ENCODE results near the gene FBP1. TPM values are rescaled to one million over a fixed set of nuclear protein-coding genes. Genes with fewer than 3 reads are reported as not detected.
A peak's percentile ranks its signal among the peaks of the same experiment; 100 is the strongest.

The FBP1 gene
- total RNA-seq, 2 donors from 2014 or later, result 3.6 to 4.1 TPM

DNA sequence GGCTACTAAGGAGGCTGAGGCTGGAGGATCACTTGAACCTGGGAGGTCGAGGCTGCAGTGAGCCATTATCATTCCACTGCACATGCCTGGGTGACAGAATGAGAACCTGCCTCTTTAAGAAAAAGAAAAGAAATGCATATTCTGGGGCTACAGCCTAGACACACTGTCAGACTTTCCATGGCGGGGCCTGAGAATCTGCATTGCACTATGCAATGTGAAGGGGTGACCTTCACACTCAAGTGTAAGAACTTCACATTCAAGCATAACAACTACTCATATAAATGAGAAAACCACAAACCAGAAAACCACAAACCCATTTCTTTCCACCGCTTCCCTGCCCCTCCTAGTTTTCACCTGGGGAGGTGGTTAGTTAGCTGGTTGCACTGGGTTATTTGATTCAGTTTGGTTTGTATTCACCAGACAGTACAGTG is 27.7 kb downstream of the FBP1 start:
- DNase-seq (ENCODE audit: low spot score), result no peak
- TF ChIP-seq, protein P1, sequence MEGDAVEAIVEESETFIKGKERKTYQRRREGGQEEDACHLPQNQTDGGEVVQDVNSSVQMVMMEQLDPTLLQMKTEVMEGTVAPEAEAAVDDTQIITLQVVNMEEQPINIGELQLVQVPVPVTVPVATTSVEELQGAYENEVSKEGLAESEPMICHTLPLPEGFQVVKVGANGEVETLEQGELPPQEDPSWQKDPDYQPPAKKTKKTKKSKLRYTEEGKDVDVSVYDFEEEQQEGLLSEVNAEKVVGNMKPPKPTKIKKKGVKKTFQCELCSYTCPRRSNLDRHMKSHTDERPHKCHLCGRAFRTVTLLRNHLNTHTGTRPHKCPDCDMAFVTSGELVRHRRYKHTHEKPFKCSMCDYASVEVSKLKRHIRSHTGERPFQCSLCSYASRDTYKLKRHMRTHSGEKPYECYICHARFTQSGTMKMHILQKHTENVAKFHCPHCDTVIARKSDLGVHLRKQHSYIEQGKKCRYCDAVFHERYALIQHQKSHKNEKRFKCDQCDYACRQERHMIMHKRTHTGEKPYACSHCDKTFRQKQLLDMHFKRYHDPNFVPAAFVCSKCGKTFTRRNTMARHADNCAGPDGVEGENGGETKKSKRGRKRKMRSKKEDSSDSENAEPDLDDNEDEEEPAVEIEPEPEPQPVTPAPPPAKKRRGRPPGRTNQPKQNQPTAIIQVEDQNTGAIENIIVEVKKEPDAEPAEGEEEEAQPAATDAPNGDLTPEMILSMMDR (IDR thresholded peaks at IDR 0.05), result no peak

DNA sequence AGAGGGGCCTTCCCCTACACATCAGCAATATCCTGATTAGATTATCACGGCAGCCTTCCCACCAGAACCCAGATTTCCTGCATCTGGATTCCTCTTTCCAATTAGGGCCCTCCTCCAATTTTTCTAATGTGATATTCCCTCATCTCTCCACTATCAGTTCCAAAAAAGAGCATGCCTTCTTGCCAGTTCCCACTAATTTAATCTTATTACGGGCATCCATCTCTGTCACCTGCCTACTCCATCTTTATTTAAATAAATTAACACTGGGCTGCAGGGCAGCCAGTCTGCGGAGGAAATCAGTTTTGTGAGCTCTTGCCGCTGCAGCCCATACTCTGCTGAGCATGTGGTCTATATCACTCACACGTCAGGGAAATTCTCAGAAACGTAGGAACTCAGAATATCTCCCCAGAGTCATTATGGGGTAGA is 29.1 kb downstream of the FBP1 start:
- TF ChIP-seq, protein P1 (IDR thresholded peaks at IDR 0.05), result no peak

More for the DNA sequence above, 27.7 kb downstream of the FBP1 start:
- Histone ChIP-seq H3K9me3 (no peaks in the 10 kb centered on the region), H3K4me3 (no peak overlapping the region), H3K27ac (no peak overlapping the region), H3K36me3 (no peaks in the 10 kb centered on the region), H3K4me1 (no peaks in the 10 kb centered on the region), H3K27me3 (no peaks in the 10 kb centered on the region)

DNA sequence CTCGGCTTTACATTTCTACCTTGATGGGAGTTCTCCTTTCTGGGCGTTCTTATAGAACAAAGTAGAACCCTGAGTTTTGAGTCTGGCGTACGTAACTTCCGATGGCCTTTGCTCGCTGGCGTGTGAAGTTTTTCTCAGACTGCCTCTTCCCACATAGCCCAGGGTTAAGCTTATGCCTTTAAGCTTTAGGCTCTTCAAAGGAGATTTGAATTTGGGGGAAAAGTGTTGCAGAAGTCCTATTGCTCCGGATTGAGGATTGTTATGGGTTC is 32.0 kb downstream of the FBP1 start:
- no peak overlapping the region for H3K4me3 ChIP-seq
- no peak overlapping the region for H3K27ac ChIP-seq
- H3K27me3 ChIP-seq, result no peaks in the 10 kb centered on the region
- no peaks in the 10 kb centered on the region for H3K4me1 ChIP-seq
- no peak for DNase-seq (ENCODE audit: low spot score)
- no peaks in the 10 kb centered on the region for H3K36me3 ChIP-seq
- TF ChIP-seq, protein P1 (IDR thresholded peaks at IDR 0.05), result no peak
- H3K9me3 ChIP-seq, result no peaks in the 10 kb centered on the region

More for the DNA sequence above, 29.1 kb downstream of the FBP1 start:
- no peak for DNase-seq (ENCODE audit: low spot score)
- no peaks in the 10 kb centered on the region for H3K4me1 ChIP-seq
- H3K27ac ChIP-seq, result no peak overlapping the region
- no peaks in the 10 kb centered on the region for H3K36me3 ChIP-seq
- H3K4me3 ChIP-seq, result no peak overlapping the region
- H3K9me3 ChIP-seq, result no peaks in the 10 kb centered on the region
- no peaks in the 10 kb centered on the region for H3K27me3 ChIP-seq

DNA sequence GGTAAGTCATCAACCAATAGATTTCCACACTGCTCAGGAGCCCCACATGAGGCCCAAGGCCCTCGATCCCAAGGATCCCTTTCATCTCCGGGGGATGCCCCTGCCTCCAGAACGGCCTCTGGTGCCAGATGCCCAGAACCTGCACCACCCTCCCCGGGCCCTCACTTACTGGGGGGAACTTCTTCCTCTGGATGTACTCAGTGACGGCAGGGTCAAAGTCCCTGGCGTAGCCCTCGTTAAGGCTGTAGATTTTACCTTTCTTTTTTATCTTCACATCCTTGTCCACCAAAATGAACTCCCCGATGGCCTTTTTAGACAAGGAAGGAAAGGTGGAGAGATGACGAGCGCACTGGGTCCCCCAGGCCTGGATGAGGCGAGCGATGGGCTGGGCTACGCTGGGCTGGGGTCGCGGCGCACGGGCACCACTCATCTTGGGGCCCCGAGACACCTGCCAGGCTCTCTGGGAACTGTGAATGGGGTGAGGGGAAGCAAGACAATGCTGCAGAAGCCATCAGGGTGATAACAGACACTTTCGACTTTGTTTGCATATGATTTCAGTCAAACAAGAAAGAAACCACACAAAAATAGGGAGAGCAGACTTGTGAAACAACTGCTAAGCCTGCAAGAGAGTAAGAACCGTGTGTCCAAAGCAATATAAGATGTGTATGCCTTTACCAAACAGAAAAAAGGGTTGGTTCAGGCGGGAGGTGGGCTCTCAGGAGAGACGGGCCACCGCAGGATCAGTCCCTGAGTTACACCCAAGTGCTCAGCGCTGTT is 32.5 kb downstream of the FBP1 start:
- Histone ChIP-seq H3K4me1 (no peaks in the 10 kb centered on the region), H3K27me3 (no peaks in the 10 kb centered on the region), H3K36me3 (no peaks in the 10 kb centered on the region), H3K27ac (no peak overlapping the region), H3K9me3 (no peaks in the 10 kb centered on the region), H3K4me3 (no peak overlapping the region)
- DNase-seq (ENCODE audit: low spot score), result no peak
- TF ChIP-seq, protein P1 (IDR thresholded peaks at IDR 0.05), result no peak

DNA sequence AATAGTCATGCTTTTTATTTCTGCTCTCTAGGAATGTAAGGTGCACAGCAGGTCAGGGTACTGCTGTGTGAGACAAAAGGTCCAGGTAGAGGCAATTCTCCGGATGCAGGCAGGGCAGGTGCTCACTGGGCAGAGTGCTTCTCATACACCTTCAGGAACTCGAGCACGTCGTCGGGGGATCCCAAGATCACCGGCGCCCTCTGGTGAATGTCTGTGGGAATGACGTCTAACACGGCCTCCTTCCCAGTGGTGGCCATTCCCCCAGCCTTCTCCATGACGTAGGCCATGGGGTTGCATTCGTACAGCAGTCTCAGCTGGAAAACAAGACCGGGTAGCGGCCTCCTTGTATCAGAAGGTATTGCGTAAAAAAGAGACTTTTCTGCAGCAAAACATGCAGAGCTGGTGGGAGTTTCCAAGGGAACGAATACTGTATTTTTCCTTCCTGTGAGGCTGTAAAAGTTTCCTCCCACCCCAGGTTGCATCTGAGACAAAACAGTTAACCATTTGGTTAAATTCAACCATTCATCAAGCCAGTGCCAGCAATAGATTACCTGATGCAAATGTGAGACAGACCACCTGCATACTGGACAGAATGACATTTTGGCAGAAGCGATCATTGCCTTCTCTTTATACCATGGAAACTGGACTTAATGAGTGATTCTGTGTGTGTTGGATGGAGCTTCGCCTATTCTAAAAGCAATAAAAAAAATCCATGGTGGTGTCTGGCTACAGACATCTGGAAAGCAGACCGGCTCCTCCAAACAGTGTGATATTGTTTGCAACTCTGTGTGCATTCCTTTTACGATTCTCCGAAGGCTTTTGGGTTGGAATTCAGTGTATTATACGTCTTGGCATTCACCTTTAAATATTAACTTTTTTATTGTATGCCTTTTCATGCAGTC is 35.8 kb downstream of the FBP1 start:
- Histone ChIP-seq H3K4me1 (no peaks in the 10 kb centered on the region), H3K27me3 (no peaks in the 10 kb centered on the region), H3K27ac (no peak overlapping the region), H3K9me3 (no peaks in the 10 kb centered on the region), H3K36me3 (no peaks in the 10 kb centered on the region), H3K4me3 (no peak overlapping the region)
- DNase-seq (ENCODE audit: low spot score), result peak; percentile 70
- TF ChIP-seq, protein P1 (IDR thresholded peaks at IDR 0.05), result peak; percentile 36 to 65
